Trophoblast cell (in vitro differentiated cells and primary cell): ENCODE results near the gene TOX2.

Experiments used
- DNase-seq, 2 donors: peaks; one replicate each; pipeline ENCODE4 v3.0.0-alpha.2; 2016
- H2AFZ ChIP-seq: 2 replicates; pipeline ENCODE4 v1.6.1; 2013; ENCODE audit warnings: low read length, moderate library complexity, mild to moderate bottlenecking; ENCODE audit not compliant: insufficient read depth, poor library complexity
- H2AK5ac ChIP-seq: 2 replicates; pipeline ENCODE4 v1.6.1; 2013; ENCODE audit warnings: mild to moderate bottlenecking, low read length
- H2BK120ac ChIP-seq: 2 replicates; pipeline ENCODE4 v1.6.1; 2013; ENCODE audit warnings: low read length, mild to moderate bottlenecking, moderate library complexity; ENCODE audit not compliant: insufficient read depth, poor library complexity
- H2BK12ac ChIP-seq: 2 replicates; pipeline ENCODE4 v1.6.1; 2013; ENCODE audit warnings: mild to moderate bottlenecking, low read length, moderate library complexity
- H2BK5ac ChIP-seq: 2 replicates; pipeline ENCODE4 v1.6.1; 2013; ENCODE audit warnings: low read length, low read depth, moderate library complexity, mild to moderate bottlenecking; ENCODE audit not compliant: poor library complexity
- H3K14ac ChIP-seq: 2 replicates; pipeline ENCODE4 v1.6.1; 2013; ENCODE audit warnings: mild to moderate bottlenecking, low read length
- H3K18ac ChIP-seq: 2 replicates; pipeline ENCODE4 v1.6.1; 2013; ENCODE audit warnings: mild to moderate bottlenecking, low read length
- H3K23ac ChIP-seq: 2 replicates; pipeline ENCODE4 v1.6.1; 2013; ENCODE audit warnings: low read length
- H3K27ac ChIP-seq: 2 replicates; pipeline ENCODE4 v1.5.1; 2013; ENCODE audit warnings: low read depth, mild to moderate bottlenecking, inconsistent platforms, low read length, moderate library complexity
- H3K27me3 ChIP-seq: 2 replicates; pipeline ENCODE4 v1.6.1; 2013; ENCODE audit warnings: inconsistent platforms, mild to moderate bottlenecking, low read length, moderate library complexity; ENCODE audit not compliant: insufficient read depth
- H3K36me3 ChIP-seq, 2 experiments: 1 replicate in 1 of 2; 2 replicates in 1 of 2; pipeline ENCODE4 v1.6.1; 2013; ENCODE audit warnings: low read length in 2 of 2, mild to moderate bottlenecking in 2 of 2, moderate library complexity in 1 of 2; ENCODE audit not compliant: insufficient read depth in 2 of 2, control insufficient read depth in 1 of 2
- H3K4ac ChIP-seq: 2 replicates; pipeline ENCODE4 v1.6.1; 2013; ENCODE audit warnings: low read depth, mild to moderate bottlenecking, low read length, moderate library complexity
- H3K4me1 ChIP-seq, 2 experiments: 1 replicate in 1 of 2; 2 replicates in 1 of 2; pipeline ENCODE4 v1.6.1; 2013; ENCODE audit warnings: low read length in 2 of 2, mild to moderate bottlenecking in 2 of 2, moderate library complexity in 1 of 2; ENCODE audit not compliant: insufficient read depth in 2 of 2, control insufficient read depth in 1 of 2
- H3K4me2 ChIP-seq: 2 replicates; pipeline ENCODE4 v1.6.1; 2013; ENCODE audit warnings: inconsistent platforms, mild to moderate bottlenecking, low read length, moderate library complexity
- H3K4me3 ChIP-seq: 2 replicates; pipeline ENCODE4 v1.5.1; 2013; ENCODE audit warnings: mild to moderate bottlenecking, low read depth, low read length, inconsistent platforms
- H3K79me1 ChIP-seq: one replicate; pipeline ENCODE4 v1.6.1; 2013; ENCODE audit warnings: low read length
- H3K79me2 ChIP-seq: 2 replicates; pipeline ENCODE4 v1.6.1; 2013; ENCODE audit warnings: low read length, mild to moderate bottlenecking; ENCODE audit not compliant: control insufficient read depth, insufficient read depth, poor library complexity
- H3K9ac ChIP-seq: 2 replicates; pipeline ENCODE4 v1.6.1; 2013; ENCODE audit warnings: mild to moderate bottlenecking, low read length
- H3K9me3 ChIP-seq: 2 replicates; pipeline ENCODE4 v1.6.1; 2013; ENCODE audit warnings: low read depth, mild to moderate bottlenecking, control low read depth, inconsistent platforms, low read length; ENCODE audit not compliant: insufficient read depth
- H4K12ac ChIP-seq: 2 replicates; pipeline ENCODE4 v1.6.1; 2013; ENCODE audit warnings: low read depth, mild to moderate bottlenecking, low read length, moderate library complexity
- H4K8ac ChIP-seq: 2 replicates; pipeline ENCODE4 v1.6.1; 2013; ENCODE audit warnings: low read depth, mild to moderate bottlenecking, low read length, moderate library complexity
- H4K91ac ChIP-seq: one replicate; pipeline ENCODE4 v1.6.1; 2013; ENCODE audit warnings: low read depth, mild to moderate bottlenecking, low read length, moderate library complexity
- WGBS: extraction: QIAGEN DNeasy Blood & Tissue Kit; methylation state at CpG from one replicate; pipeline ENCODE4 v1.1.7; 2013; ENCODE audit warnings: missing lambda C conversion rate; ENCODE audit not compliant: insufficient read length, insufficient coverage; ENCODE audit errors: extremely low coverage; 5-methylcytosine and 5-hydroxymethylcytosine counted together

Gene TOX2

DNA sequence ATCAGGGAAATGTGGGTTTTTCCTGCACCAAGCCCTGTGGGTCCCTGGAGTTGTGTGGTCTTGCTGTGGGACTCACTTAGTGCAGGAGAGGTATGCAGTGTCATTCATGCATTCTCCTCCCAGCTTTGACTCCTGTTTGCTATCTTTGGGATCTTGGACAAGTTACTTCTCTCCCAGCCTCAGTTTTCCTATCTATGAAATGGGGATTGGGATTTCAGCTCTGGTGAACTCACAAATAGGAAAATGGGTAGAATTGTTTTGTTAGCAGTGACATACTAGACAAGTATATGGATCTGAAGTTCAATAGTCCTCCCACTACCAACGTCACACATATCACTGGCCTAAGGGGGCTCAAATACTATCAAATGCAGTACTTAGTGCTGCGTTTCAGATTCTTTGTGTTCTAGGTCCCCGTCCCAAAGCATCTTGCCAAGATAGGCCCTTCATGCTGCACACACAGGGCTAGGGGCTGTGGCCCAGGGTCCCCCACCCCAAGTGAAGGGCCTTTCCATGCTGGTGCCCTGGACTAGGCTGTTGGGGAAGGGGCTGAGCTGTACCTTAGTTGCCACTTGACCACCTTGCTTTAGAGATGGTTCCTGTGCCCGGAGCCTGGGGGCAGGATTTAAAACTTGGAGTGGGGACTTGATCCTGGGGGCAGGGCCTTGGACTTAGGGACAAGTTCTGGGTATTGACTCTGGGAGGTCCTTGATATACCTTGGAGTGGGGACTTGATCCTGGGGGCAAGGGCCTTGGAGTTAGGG, 98.0 kb downstream of the TOX2 start:
- Histone ChIP-seq H4K12ac (no peak overlapping the region), H3K4me1 (no peaks in the 10 kb centered on the region), H2BK12ac (no peak overlapping the region), H3K27me3 (no peaks in the 10 kb centered on the region), H3K27ac (no peak overlapping the region), H3K79me1 (no peaks in the 10 kb centered on the region), H3K4me3 (no peak overlapping the region), H3K9me3 (no peaks in the 10 kb centered on the region), H3K36me3 (no peaks in the 10 kb centered on the region), H3K9ac (no peak overlapping the region), H3K23ac (no peak overlapping the region), H2AK5ac (no peak overlapping the region), H3K4ac (no peak overlapping the region), H3K79me2 (no peaks in the 10 kb centered on the region), H2AFZ (no peak overlapping the region), H3K18ac (no peak overlapping the region), H4K8ac (no peak overlapping the region), H2BK120ac (no peak overlapping the region), H3K4me2 (no peak overlapping the region), H3K14ac (no peak overlapping the region), H2BK5ac (no peak overlapping the region), H4K91ac (no peak overlapping the region)
- no peak for DNase-seq
- no CpG with 5 or more reads among the region's 4 CpGs for WGBS

- peaks cover 2% of the 10 kb centered on the region for H3K9me3 ChIP-seq
- H3K79me1 ChIP-seq = no peaks in the 10 kb centered on the region
- H4K8ac ChIP-seq = no peak overlapping the region
- H3K27ac ChIP-seq = no peak overlapping the region
- H3K79me2 ChIP-seq = no peaks in the 10 kb centered on the region
- no peak overlapping the region for H3K23ac ChIP-seq
- no peak overlapping the region for H4K12ac ChIP-seq
- H2BK12ac ChIP-seq = no peak overlapping the region
- no peak overlapping the region for H2BK5ac ChIP-seq
- H2AK5ac ChIP-seq = no peak overlapping the region
- no CpG with 5 or more reads among the region's 17 CpGs for WGBS
- no peaks in the 10 kb centered on the region for H3K27me3 ChIP-seq
- H2AFZ ChIP-seq = no peak overlapping the region
- no peak overlapping the region for H3K9ac ChIP-seq
- DNase-seq = no peak
- H3K36me3 ChIP-seq = no peaks in the 10 kb centered on the region
- H3K4ac ChIP-seq = no peak overlapping the region
- H2BK120ac ChIP-seq = no peak overlapping the region
- no peaks in the 10 kb centered on the region for H3K4me1 ChIP-seq
- no peak overlapping the region for H3K4me3 ChIP-seq
- H3K18ac ChIP-seq = no peak overlapping the region
- no peak overlapping the region for H4K91ac ChIP-seq
- no peak overlapping the region for H3K4me2 ChIP-seq
- H3K14ac ChIP-seq = no peak overlapping the region
Measured at GRCh38 chr20:44014807-44015732, 100.4 kb downstream of the TOX2 start.

DNA sequence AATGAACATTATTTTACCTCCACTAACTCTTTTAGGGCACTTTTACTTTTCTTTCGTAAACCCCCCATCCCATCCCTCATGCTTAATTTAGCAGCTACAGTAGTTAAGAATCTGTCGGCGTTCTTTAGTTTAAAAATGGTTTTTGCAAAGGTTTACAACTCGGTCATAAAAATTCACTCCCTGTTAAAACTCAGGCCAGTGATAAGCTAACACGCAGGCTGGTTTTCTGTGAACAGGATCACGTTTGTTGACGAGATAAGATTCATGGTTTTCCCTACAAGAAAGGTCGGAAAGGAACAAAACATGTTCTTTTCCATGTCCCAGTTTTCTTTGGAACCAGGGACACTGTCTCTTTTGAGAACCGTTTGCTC, 101.1 kb downstream of the TOX2 start:
- Histone ChIP-seq H3K4me1 (no peaks in the 10 kb centered on the region), H4K12ac (no peak overlapping the region), H3K18ac (no peak overlapping the region), H3K4me3 (no peak overlapping the region), H2BK5ac (no peak overlapping the region), H2BK120ac (no peak overlapping the region), H2BK12ac (no peak overlapping the region), H3K23ac (no peak overlapping the region), H2AFZ (no peak overlapping the region), H3K14ac (no peak overlapping the region), H3K36me3 (no peaks in the 10 kb centered on the region), H3K27me3 (no peaks in the 10 kb centered on the region), H4K91ac (no peak overlapping the region), H3K27ac (no peak overlapping the region), H3K9me3 (peaks cover 2% of the 10 kb centered on the region), H3K79me1 (no peaks in the 10 kb centered on the region), H4K8ac (no peak overlapping the region), H3K79me2 (no peaks in the 10 kb centered on the region), H3K9ac (no peak overlapping the region), H3K4me2 (no peak overlapping the region), H3K4ac (no peak overlapping the region), H2AK5ac (no peak overlapping the region)
- DNase-seq = no peak
- WGBS = no CpG with 5 or more reads among the region's 9 CpGs

- no peak overlapping the region for H3K4me3 ChIP-seq
- H2BK120ac ChIP-seq = no peak overlapping the region
- no peaks in the 10 kb centered on the region for H3K79me1 ChIP-seq
- H3K9me3 ChIP-seq = peaks cover 2% of the 10 kb centered on the region
- H4K12ac ChIP-seq = no peak overlapping the region
- no peak overlapping the region for H3K4ac ChIP-seq
- H4K91ac ChIP-seq = no peak overlapping the region
- no peaks in the 10 kb centered on the region for H3K27me3 ChIP-seq
- H2AK5ac ChIP-seq = no peak overlapping the region
- H3K4me2 ChIP-seq = no peak overlapping the region
- H2BK12ac ChIP-seq = no peak overlapping the region
- H2BK5ac ChIP-seq = no peak overlapping the region
- H3K36me3 ChIP-seq = no peaks in the 10 kb centered on the region
- H3K27ac ChIP-seq = no peak overlapping the region
- H3K9ac ChIP-seq = no peak overlapping the region
- H2AFZ ChIP-seq = no peak overlapping the region
- no peak overlapping the region for H4K8ac ChIP-seq
- no peak overlapping the region for H3K14ac ChIP-seq
- no peak overlapping the region for H3K23ac ChIP-seq
- H3K79me2 ChIP-seq = no peaks in the 10 kb centered on the region
- no peak overlapping the region for H3K18ac ChIP-seq
- no peak for DNase-seq
- no peaks in the 10 kb centered on the region for H3K4me1 ChIP-seq
- WGBS = no CpG with 5 or more reads among the region's 6 CpGs
Measured at GRCh38 chr20:44016525-44016924, 101.9 kb downstream of the TOX2 start.
